Body of pancreas (tissue), 4 donors: ENCODE results near the gene GLG1. TPM values are rescaled to one million over a fixed set of nuclear protein-coding genes. Genes with fewer than 3 reads are reported as not detected.

Source experiments
- ATAC-seq: fragments of 150-250 bp; one replicate; pipeline ENCODE4 v1.9.1; 2016
- DNase-seq, 4 donors: peaks; one replicate each; pipeline ENCODE4 v3.0.0-alpha.2; 2019
- H3K27ac ChIP-seq, 4 donors: fragments of 200-600 bp; sonication (generic); 1 replicate in 3 of 4; 2 replicates in 1 of 4; pipeline versions ENCODE4 v1.5.1 to v1.6.1; 2016 to 2019; ENCODE audit warnings: mild to moderate bottlenecking in 1 of 4, mixed read lengths in 1 of 4, moderate library complexity in 1 of 4
- H3K27me3 ChIP-seq, 2 donors: fragments of 200-600 bp; sonication (generic); one replicate each; pipeline ENCODE4 v1.6.0; 2016; ENCODE audit warnings: mild to moderate bottlenecking in 1 of 2
- H3K36me3 ChIP-seq, 2 donors: fragments of 200-600 bp; sonication (generic); replicated peaks in 1 of 2; 2 replicates each; pipeline ENCODE4 v1.5.1; 2016; ENCODE audit warnings: low read depth in 2 of 2; ENCODE audit not compliant: insufficient read depth in 1 of 2
- H3K4me1 ChIP-seq: fragments of 200-600 bp; sonication (generic); one replicate; pipeline ENCODE4 v1.6.0; 2016
- H3K4me3 ChIP-seq, 2 donors: fragments of 200-600 bp; sonication (generic); 1 replicate in 1 of 2; 2 replicates in 1 of 2; pipeline ENCODE4 v1.5.1; 2016 to 2019
- H3K9me3 ChIP-seq, 3 donors: fragments of 200-600 bp; sonication (generic); 1 replicate in 2 of 3; 2 replicates in 1 of 3; pipeline ENCODE4 v1.5.1; 2016
- CTCF ChIP-seq, 7 experiments: fragments of 450-650 bp in 4 of 7; fragments of 200-600 bp in 3 of 7; sonication (generic) in 3 of 7; IDR thresholded peaks; one replicate each; pipeline ENCODE4 v1.5.1; 2016 to 2019; ENCODE audit warnings: antibody characterized with exemption in 7 of 7
- POLR2A ChIP-seq, 3 donors: fragments of 450-650 bp; IDR thresholded peaks; one replicate each; pipeline ENCODE4 v1.6.1; 2016; ENCODE audit warnings: antibody characterized with exemption in 3 of 3, mild to moderate bottlenecking in 2 of 3
- WGBS, 2 donors: methylation state at CpG; one replicate each; pipeline ENCODE4 v1.1.5; 2017; 5-methylcytosine and 5-hydroxymethylcytosine counted together
- intact Hi-C: fragments of 100-400 bp; cut with DNase I; formaldehyde crosslinking; loops from one replicate; pipeline ENCODE4 v1.15.1; 2023
- total RNA-seq, 2 donors: library from RNA; depleted of rRNA; stranded (reverse); fragments of >200 nt; gene quantifications; one replicate each; pipeline ENCODE4 v1.1.0, GENCODE V29; 2016

Gene GLG1
- total RNA-seq, 2 donors from 2014 or later: 103 to 144 TPM

- WGBS, 2 donors: 80 to 90% methylated on average over 1 of the region's 1 CpG
Observed at GRCh38 chr16:74617206-74617788, 10.4 kb upstream of the GLG1 start.

GRCh38 chr16:74611721-74612120 is 4.8 kb upstream of the GLG1 start:
- peaks cover 0 to 2% (median 0%) of the 10 kb centered on the region in 3 donors for H3K9me3 ChIP-seq
- H3K27ac ChIP-seq: no peak overlapping the region
- DNase-seq: no peak
- no peak for TF ChIP-seq POLR2A (IDR thresholded peaks at IDR 0.05)
- TF ChIP-seq CTCF (IDR thresholded peaks at IDR 0.05): no peak
- ATAC-seq: no peak
- intact Hi-C loops: loop anchor here (10.0 kb wide), 1 partner anchor 127 kb away; no protein-coding TSS in a partner anchor
- peaks cover 17% of the 10 kb centered on the region for H3K4me1 ChIP-seq
- H3K4me3 ChIP-seq: no peak overlapping the region
- no peaks in the 10 kb centered on the region for H3K36me3 ChIP-seq
- 69 to 71% methylated on average over 1 of the region's 1 CpG for WGBS, 2 donors
- no peaks in the 10 kb centered on the region for H3K27me3 ChIP-seq

More at GRCh38 chr16:74617206-74617788, 10.4 kb upstream of the GLG1 start:
- Histone ChIP-seq H3K9me3 (no peaks in the 10 kb centered on the region), H3K36me3 (no peaks in the 10 kb centered on the region), H3K27ac (peak overlapping the region in 3 of 4 donors; percentile 5 to 64 (median 45)), H3K4me1 (peaks cover 5% of the 10 kb centered on the region), H3K27me3 (no peaks in the 10 kb centered on the region), H3K4me3 (no peak overlapping the region)
- no peak for DNase-seq
- TF ChIP-seq POLR2A (IDR thresholded peaks at IDR 0.05) (no peak), CTCF (IDR thresholded peaks at IDR 0.05) (no peak)
- peak; percentile 47 for ATAC-seq
- intact Hi-C loops: loop anchor here (10.0 kb wide), 1 partner anchor 132 kb away; no protein-coding TSS in a partner anchor

- DNase-seq: no peak
- WGBS, 2 donors: 66 to 77% methylated on average over 6 of the region's 6 CpGs
- no peak for ATAC-seq
- Histone ChIP-seq H3K27me3 (no peaks in the 10 kb centered on the region), H3K9me3 (peaks cover 0 to 2% (median 0%) of the 10 kb centered on the region in 3 donors), H3K4me1 (peaks cover 36% of the 10 kb centered on the region), H3K36me3 (no peaks in the 10 kb centered on the region), H3K4me3 (no peak overlapping the region), H3K27ac (peak overlapping the region in 1 of 4 donors; percentile 98)
- TF ChIP-seq CTCF (IDR thresholded peaks at IDR 0.05): no peak
- TF ChIP-seq POLR2A (IDR thresholded peaks at IDR 0.05): no peak
- intact Hi-C loops: no loop called here
Observed at GRCh38 chr16:74608944-74609343, 2.0 kb upstream of the GLG1 start.

- ATAC-seq (peak; percentile 36), DNase-seq (peak; percentile 31 to 68 (median 57))
- TF ChIP-seq CTCF (IDR thresholded peaks at IDR 0.05) (no peak), POLR2A (IDR thresholded peaks at IDR 0.05) (no peak)
- WGBS, 2 donors: 41 to 47% methylated on average over 5 to 6 of the region's 6 CpGs
- intact Hi-C loops: no loop called here
- Histone ChIP-seq H3K9me3 (peaks cover 0 to 2% (median 0%) of the 10 kb centered on the region in 3 donors), H3K36me3 (no peaks in the 10 kb centered on the region), H3K27me3 (no peaks in the 10 kb centered on the region), H3K4me1 (peaks cover 42% of the 10 kb centered on the region), H3K27ac (peak overlapping the region in 3 of 4 donors; percentile 57 to 98 (median 96)), H3K4me3 (no peak overlapping the region)
Observed at GRCh38 chr16:74608381-74608780, 1.5 kb upstream of the GLG1 start.

GRCh38 chr16:74607962-74608356 is 1.0 kb upstream of the GLG1 start:
- 77 to 81% methylated on average over 6 of the region's 6 CpGs for WGBS, 2 donors
- DNase-seq (no peak), ATAC-seq (no peak)
- Histone ChIP-seq H3K4me3 (no peak overlapping the region), H3K36me3 (no peaks in the 10 kb centered on the region), H3K4me1 (peaks cover 46% of the 10 kb centered on the region), H3K27me3 (no peaks in the 10 kb centered on the region), H3K9me3 (peaks cover 0 to 2% (median 0%) of the 10 kb centered on the region in 3 donors), H3K27ac (peak overlapping the region in 3 of 4 donors; percentile 57 to 98 (median 96))
- intact Hi-C loops: no loop called here
- TF ChIP-seq POLR2A (IDR thresholded peaks at IDR 0.05): no peak
- no peak for TF ChIP-seq CTCF (IDR thresholded peaks at IDR 0.05)
